ENCODE data around the gene FREM2.

Gene FREM2

GRCh38 chr13:38667526-38668109 is 19.3 kb upstream of the FREM2 start:
- no peak for DNase-seq
- peaks cover 5% of the 10 kb centered on the region for H3K27me3 Mint-ChIP-seq (ENCODE audit: low read depth, poor library complexity)
- H3K4me1 Mint-ChIP-seq, result peaks cover 25% of the 10 kb centered on the region

GRCh38 chr13:38669234-38669964 is 17.5 kb upstream of the FREM2 start:
- DNase-seq, result no peak
- Mint-ChIP-seq H3K27ac (no peak overlapping the region), H3K9me3 (no peaks in the 10 kb centered on the region), H3K4me1 (peaks cover 17% of the 10 kb centered on the region), H3K4me3 (no peak overlapping the region), H3K36me3 (ENCODE audit: low read depth) (no peaks in the 10 kb centered on the region), H3K27me3 (ENCODE audit: low read depth, poor library complexity) (peaks cover 5% of the 10 kb centered on the region)
- TF ChIP-seq CTCF (IDR thresholded peaks at IDR 0.05), result no peak

More at GRCh38 chr13:38667526-38668109, 19.3 kb upstream of the FREM2 start:
- Mint-ChIP-seq H3K4me3 (no peak overlapping the region), H3K36me3 (ENCODE audit: low read depth) (no peaks in the 10 kb centered on the region), H3K27ac (no peak overlapping the region), H3K9me3 (no peaks in the 10 kb centered on the region)
- TF ChIP-seq CTCF (IDR thresholded peaks at IDR 0.05), result no peak

GRCh38 chr13:38670627-38671026 is 16.2 kb upstream of the FREM2 start:
- TF ChIP-seq CTCF (IDR thresholded peaks at IDR 0.05), result no peak
- Mint-ChIP-seq H3K36me3 (ENCODE audit: low read depth) (no peaks in the 10 kb centered on the region), H3K4me3 (no peak overlapping the region), H3K27ac (no peak overlapping the region), H3K27me3 (ENCODE audit: low read depth, poor library complexity) (peaks cover 5% of the 10 kb centered on the region), H3K9me3 (no peaks in the 10 kb centered on the region), H3K4me1 (peaks cover 17% of the 10 kb centered on the region)
- DNase-seq, result no peak

- no peaks in the 10 kb centered on the region for H3K27me3 Mint-ChIP-seq (ENCODE audit: low read depth, poor library complexity)
- H3K9me3 Mint-ChIP-seq, result no peaks in the 10 kb centered on the region
- DNase-seq, result no peak
- H3K27ac Mint-ChIP-seq, result no peak overlapping the region
- TF ChIP-seq CTCF (IDR thresholded peaks at IDR 0.05), result no peak
- peaks cover 17% of the 10 kb centered on the region for H3K4me1 Mint-ChIP-seq
- H3K4me3 Mint-ChIP-seq, result no peak overlapping the region
- no peaks in the 10 kb centered on the region for H3K36me3 Mint-ChIP-seq (ENCODE audit: low read depth)
Measured at GRCh38 chr13:38671980-38672379, 14.9 kb upstream of the FREM2 start.

GRCh38 chr13:38674208-38674607 is 12.7 kb upstream of the FREM2 start:
- no peaks in the 10 kb centered on the region for H3K27me3 Mint-ChIP-seq (ENCODE audit: low read depth, poor library complexity)
- TF ChIP-seq CTCF (IDR thresholded peaks at IDR 0.05), result no peak
- H3K36me3 Mint-ChIP-seq (ENCODE audit: low read depth), result no peaks in the 10 kb centered on the region
- H3K9me3 Mint-ChIP-seq, result no peaks in the 10 kb centered on the region
- no peak overlapping the region for H3K27ac Mint-ChIP-seq
- H3K4me3 Mint-ChIP-seq, result no peak overlapping the region
- peaks cover 17% of the 10 kb centered on the region for H3K4me1 Mint-ChIP-seq
- DNase-seq, result no peak

GRCh38 chr13:38680912-38681311 is 6.0 kb upstream of the FREM2 start:
- no peak overlapping the region for H3K27ac Mint-ChIP-seq
- H3K9me3 Mint-ChIP-seq, result no peaks in the 10 kb centered on the region
- no peaks in the 10 kb centered on the region for H3K36me3 Mint-ChIP-seq (ENCODE audit: low read depth)
- no peak for DNase-seq
- H3K27me3 Mint-ChIP-seq (ENCODE audit: low read depth, poor library complexity), result no peaks in the 10 kb centered on the region
- peaks cover 19% of the 10 kb centered on the region for H3K4me1 Mint-ChIP-seq
- no peak overlapping the region for H3K4me3 Mint-ChIP-seq
- TF ChIP-seq CTCF (IDR thresholded peaks at IDR 0.05), result no peak

Data from nephron progenitor cell (in vitro differentiated cells).